SHP77 treated with DMSO at 0.1 percent for 48 hours (cell line): Measurements from ENCODE around the gene SLC8A3.
"Not testable (repeated sequence)": the region's sequence is repeated elsewhere in the genome, so short reads cannot be mapped to it uniquely, and the experiment has no call there.

Source experiments
- DNase-seq: peaks from one replicate; lab custom pipeline; 2025; lab: John Stamatoyannopoulos, UW

The SLC8A3 gene

GRCh38 chr14:70188659-70189455 lies at the start of gene SLC8A3:
TSS of gene SLC8A3 (minus strand) at chr14:70188951. CDS start at chr14:70168422, 20,529 bp downstream.
- DNase-seq: no peak

DNA sequence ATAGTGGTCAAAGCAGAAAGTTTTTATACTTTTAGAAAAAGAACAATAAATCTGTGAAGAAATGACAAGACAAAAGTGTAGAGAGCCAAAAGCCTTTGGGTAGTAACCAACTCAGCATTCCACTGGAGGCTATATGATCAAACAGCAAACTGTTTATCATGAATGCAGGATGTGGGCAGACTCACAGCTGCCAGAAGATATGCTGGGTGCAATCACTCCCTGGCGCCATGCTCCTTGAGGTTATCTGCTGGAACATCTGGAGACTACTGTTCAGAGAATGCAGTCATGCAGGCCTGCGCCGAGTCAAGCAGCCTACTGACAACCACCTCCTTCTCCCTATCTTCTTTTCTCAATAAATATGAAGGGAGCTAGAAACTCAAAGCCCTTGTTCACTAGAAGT lies 49.0 kb upstream of the SLC8A3 start:
- DNase-seq: no peak

GRCh38 chr14:70234066-70234950 lies 45.6 kb upstream of the SLC8A3 start:
- no peak for DNase-seq

GRCh38 chr14:70231756-70232544 lies 43.2 kb upstream of the SLC8A3 start:
- DNase-seq: not testable (repeated sequence)

- not testable (repeated sequence) for DNase-seq
These were observed 41.3 kb upstream of the SLC8A3 start for GRCh38 chr14:70229877-70230640.

- no peak for DNase-seq
These were observed 25.1 kb upstream of the SLC8A3 start for GRCh38 chr14:70213721-70214282.

DNA sequence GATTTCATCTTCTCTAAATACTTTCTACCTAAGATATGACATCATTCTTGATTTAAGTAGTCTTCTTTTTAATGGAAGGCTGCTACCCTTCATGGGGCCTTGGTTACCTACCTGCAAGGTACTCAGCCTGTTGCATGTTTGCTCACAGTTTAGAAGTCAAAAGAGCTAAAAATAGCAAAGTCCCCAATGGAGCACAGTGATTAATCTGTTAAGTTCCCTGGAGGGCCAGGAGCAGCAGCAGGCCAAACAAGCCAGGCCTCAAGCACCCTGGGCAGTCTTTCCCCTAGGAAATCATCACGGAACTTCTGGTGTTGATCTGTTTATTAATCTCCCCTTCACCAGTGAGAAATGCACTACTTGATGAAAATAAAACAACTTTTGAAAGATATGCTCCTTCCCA lies 24.0 kb upstream of the SLC8A3 start:
- DNase-seq: no peak

- DNase-seq: no peak
These were observed 19.6 kb upstream of the SLC8A3 start for GRCh38 chr14:70208380-70208779.

DNA sequence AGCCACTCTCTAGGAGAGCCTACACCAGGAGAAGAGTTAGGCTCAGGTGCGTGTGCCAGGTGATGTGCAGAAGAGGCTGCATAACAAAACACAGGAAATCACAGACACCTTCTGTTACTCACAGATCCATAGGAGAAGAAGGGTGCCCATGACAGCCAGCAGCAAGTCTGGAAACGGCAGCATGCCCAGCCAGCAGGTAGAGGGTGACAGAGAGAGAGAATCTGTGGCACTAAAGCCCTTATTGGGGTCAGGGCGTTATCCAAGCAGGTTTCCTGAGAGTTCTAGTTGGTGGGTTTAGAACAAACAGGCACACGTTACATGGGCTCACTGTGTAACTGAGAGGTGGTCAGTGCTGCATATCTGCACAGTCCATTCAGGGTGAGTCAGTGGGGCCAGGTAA lies 14.9 kb upstream of the SLC8A3 start:
- no peak for DNase-seq

DNA sequence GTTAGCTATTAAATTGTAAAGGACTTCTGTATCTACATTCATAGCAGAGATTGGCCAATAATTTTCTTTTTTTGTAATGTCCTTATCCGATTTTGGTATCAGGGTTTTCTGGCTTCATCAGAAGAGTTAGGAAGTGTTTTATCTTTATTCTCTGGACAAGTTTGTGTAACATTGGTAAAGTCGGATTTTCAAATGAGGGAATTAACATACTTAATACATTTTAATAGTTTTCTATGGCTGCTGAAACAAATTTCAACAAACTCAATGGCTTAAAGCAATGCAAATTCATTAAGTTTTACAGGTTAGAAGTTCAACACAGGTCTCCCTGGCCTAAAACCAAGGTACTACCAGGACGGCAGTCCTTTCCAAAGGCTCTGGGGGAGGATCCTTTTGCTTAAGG lies 13.2 kb upstream of the SLC8A3 start:
- no peak for DNase-seq

- DNase-seq: no peak
These were observed 4.6 kb upstream of the SLC8A3 start for GRCh38 chr14:70193396-70193795.

DNA sequence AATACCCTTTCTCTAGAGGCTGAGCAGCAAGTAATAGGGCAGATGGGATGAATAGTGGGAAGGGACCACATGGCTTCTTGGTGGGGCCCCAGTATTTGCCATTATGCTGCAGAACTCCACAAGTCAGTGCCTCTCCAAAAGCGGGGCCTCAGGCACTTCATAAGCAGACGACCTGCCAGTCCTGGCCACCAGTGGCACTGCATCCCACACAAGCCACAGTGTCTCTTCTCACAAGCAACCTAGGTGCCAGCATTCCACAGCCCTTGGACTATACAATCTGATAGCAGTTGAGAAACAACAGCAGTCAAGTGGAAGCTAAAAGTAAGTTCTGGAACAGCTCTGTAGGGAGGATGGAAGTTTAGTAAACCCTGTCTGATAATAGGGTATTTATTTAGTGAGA lies 4.2 kb upstream of the SLC8A3 start:
- no peak for DNase-seq

GRCh38 chr14:70190156-70190555 lies 1.4 kb upstream of the SLC8A3 start:
- no peak for DNase-seq

DNA sequence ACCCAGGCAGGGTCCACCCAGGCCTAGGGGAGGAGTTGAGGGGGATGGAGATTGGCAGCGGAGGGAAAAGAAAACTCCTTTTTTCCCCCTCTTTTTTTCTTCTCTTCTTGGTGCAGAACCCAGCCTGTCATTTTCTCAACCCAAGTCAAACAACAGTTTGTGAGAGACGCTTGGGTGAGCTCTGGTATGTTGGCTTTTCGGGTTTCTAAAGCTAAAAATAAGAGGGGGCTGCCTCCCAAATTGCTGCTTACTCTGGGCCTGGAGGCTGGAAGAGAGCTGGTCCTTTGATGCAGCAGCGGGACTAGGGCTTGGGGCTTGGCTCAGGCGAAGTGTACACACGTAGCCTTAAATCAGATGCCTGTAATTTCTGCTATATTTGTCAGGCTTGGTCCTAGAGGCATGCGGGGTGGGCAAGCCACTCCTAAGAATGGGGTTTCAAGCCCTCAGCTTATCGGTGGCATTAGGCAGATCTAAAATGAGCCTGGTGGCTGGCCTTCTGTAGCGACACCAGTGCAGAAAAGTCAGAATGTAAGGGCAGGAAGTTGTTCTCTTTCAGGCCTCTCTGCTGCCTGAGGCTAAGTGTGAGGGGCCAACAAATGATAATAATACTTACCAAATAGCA lies 816 bp upstream of the SLC8A3 start:
- no peak for DNase-seq

- DNase-seq: no peak
These were observed 461 bp downstream of the SLC8A3 start for GRCh38 chr14:70188322-70188658.

- peak; percentile 34 for DNase-seq
These were observed 1.8 kb downstream of the SLC8A3 start for GRCh38 chr14:70186900-70187451.

GRCh38 chr14:70183991-70184390 lies 4.8 kb downstream of the SLC8A3 start:
- DNase-seq: no peak

- DNase-seq: no peak
These were observed 7.5 kb downstream of the SLC8A3 start for GRCh38 chr14:70181276-70181675.

GRCh38 chr14:70180718-70181117 lies 8.0 kb downstream of the SLC8A3 start:
- no peak for DNase-seq

DNA sequence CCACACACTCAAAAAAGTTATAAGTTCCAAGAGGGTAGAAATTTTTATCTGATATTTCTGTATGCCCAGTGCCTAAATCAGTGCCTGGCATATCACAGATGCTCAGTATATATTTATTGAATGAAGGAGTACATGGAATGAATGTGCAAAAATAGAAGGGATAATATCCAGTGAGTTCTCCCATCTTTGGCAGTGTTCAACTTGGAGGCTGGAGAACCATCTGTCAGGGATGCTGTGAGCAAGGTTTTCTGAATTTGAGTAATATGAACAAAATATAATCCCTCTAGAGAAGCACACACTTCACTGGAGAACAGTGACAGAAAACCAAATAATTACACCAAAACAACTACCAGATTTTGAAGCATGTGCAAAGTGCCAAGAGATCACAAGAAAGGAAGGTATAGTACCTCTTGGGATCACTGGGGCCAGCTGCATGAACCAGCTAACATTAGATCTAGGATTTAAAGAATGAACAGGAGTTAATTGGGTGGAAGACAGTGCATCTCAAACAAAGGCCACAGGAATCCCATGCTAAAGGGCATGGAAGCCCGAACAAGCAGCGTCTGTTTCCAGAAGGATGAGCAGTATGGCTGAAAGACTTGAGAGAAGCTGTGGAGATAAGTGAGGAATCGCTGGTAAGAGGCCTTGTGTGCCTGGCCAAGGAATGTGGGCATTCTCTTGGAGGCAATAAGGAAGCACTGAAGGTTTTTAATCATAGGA lies 11.5 kb downstream of the SLC8A3 start:
- DNase-seq: no peak
